Esophagus muscularis mucosa (tissue), 4 donors: ENCODE data around the gene LCP2. TPM values are rescaled to one million over a fixed set of nuclear protein-coding genes. Genes with fewer than 3 reads are reported as not detected.

ENCODE experiments used
- DNase-seq: peaks from one replicate; pipeline ENCODE4 v3.0.0-alpha.2; 2017; ENCODE audit errors: extremely low spot score
- H3K27ac ChIP-seq, 4 donors: fragments of 200-600 bp; sonication (generic); replicated peaks in 1 of 4; 1 replicate in 3 of 4; 2 replicates in 1 of 4; pipeline ENCODE4 v1.5.1; 2016 to 2019; ENCODE audit warnings: mild to moderate bottlenecking in 1 of 4
- H3K27me3 ChIP-seq, 4 donors: fragments of 200-600 bp; sonication (generic); one replicate each; pipeline versions ENCODE4 v1.5.1 to v1.6.0; 2016 to 2019
- H3K36me3 ChIP-seq, 4 donors: fragments of 200-600 bp; sonication (generic); one replicate each; pipeline ENCODE4 v1.5.1; 2016 to 2019
- H3K4me1 ChIP-seq, 4 donors: fragments of 200-600 bp; sonication (generic); one replicate each; pipeline ENCODE4 v1.5.1; 2016 to 2019
- H3K4me3 ChIP-seq, 4 donors: fragments of 200-600 bp; sonication (generic); 1 replicate in 2 of 4; 2 replicates in 2 of 4; pipeline ENCODE4 v1.5.1; 2016 to 2019; ENCODE audit warnings: mild to moderate bottlenecking in 4 of 4, moderate library complexity in 1 of 4
- H3K9me3 ChIP-seq, 4 donors: fragments of 200-600 bp; sonication (generic); 1 replicate in 3 of 4; 2 replicates in 1 of 4; pipeline ENCODE4 v1.5.1; 2016 to 2019
- CTCF ChIP-seq, 3 experiments: fragments of 200-600 bp in 2 of 3; fragments of 450-650 bp in 1 of 3; sonication (generic) in 2 of 3; IDR thresholded peaks; one replicate each; pipeline ENCODE4 v1.5.1; 2017 to 2019; ENCODE audit warnings: antibody characterized with exemption in 3 of 3, mild to moderate bottlenecking in 2 of 3, moderate library complexity in 1 of 3
- EP300 ChIP-seq: sonication (generic); formaldehyde crosslinking; IDR thresholded peaks from one replicate; pipeline ENCODE4 v1.6.1; 2017; ENCODE audit warnings: antibody characterized with exemption
- POLR2A ChIP-seq: fragments of 450-650 bp; IDR thresholded peaks from one replicate; pipeline ENCODE4 v1.6.1; 2017; ENCODE audit warnings: antibody characterized with exemption, moderate library complexity, mild to moderate bottlenecking, low read depth
- POLR2AphosphoS5 ChIP-seq, 2 donors: sonication (generic); formaldehyde crosslinking; IDR thresholded peaks; one replicate each; pipeline ENCODE4 v1.6.1; 2017; ENCODE audit warnings: antibody characterized with exemption in 2 of 2
- WGBS: methylation state at CpG from one replicate; pipeline ENCODE4 v1.1.5; 2018; 5-methylcytosine and 5-hydroxymethylcytosine counted together
- intact Hi-C: fragments of 100-400 bp; cut with DNase I; formaldehyde crosslinking; loops from one replicate; pipeline ENCODE4 v1.15.1; 2023
- total RNA-seq, 4 donors: library from RNA; depleted of rRNA; stranded (reverse); fragments of >200 nt; gene quantifications; one replicate each; pipeline versions ENCODE4 v1.1.0 to v1.2.1, GENCODE V29; 2016

LCP2 gene
- total RNA-seq, 4 donors from 2014 or later, result 6.8 to 20.4 (median 9.0) TPM

DNA sequence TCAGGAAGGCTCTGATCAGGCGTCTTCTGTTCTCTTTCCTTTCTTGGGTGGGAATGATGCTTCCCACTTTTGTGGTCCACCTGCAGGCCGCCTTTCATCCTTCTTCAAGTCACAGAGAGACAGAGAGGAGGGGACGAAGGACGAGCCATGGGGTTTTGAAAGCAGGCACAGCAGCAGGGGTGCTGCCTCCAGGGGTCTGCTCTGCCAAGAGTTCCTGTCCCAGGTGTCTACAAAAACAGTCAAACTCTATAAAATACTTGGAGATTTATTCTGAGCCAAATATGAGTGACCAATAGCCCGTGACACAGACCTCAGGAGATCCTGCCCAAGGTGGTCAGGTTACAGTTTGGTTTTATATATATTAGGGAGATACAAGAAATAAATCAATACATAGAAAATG is 34.5 kb upstream of the LCP2 start:
- Histone ChIP-seq H3K27me3 (no peaks in the 10 kb centered on the region), H3K27ac (peak overlapping the region in 3 of 4 donors; percentile 52 to 57 (median 57)), H3K36me3 (no peaks in the 10 kb centered on the region), H3K9me3 (no peaks in the 10 kb centered on the region), H3K4me3 (no peak overlapping the region), H3K4me1 (peaks cover 6 to 22% (median 17%) of the 10 kb centered on the region in 4 donors)
- intact Hi-C loops, result loop anchor here (10.0 kb wide), 1 partner anchor 237 kb away; no protein-coding TSS in a partner anchor
- no peak for DNase-seq
- TF ChIP-seq EP300 (no peak), POLR2AphosphoS5 (IDR thresholded peaks at IDR 0.05) (no peak), CTCF (IDR thresholded peaks at IDR 0.05) (no peak), POLR2A (no peak)
- WGBS, result 94% methylated on average over 5 of the region's 5 CpGs

GRCh38 chr5:170330568-170331054 is 33.0 kb upstream of the LCP2 start:
- peak overlapping the region in 3 of 4 donors; percentile 29 to 68 (median 49) for H3K27ac ChIP-seq
- H3K27me3 ChIP-seq, result no peaks in the 10 kb centered on the region
- no peak for TF ChIP-seq POLR2AphosphoS5 (IDR thresholded peaks at IDR 0.05)
- TF ChIP-seq EP300, result no peak
- no peak for TF ChIP-seq POLR2A
- TF ChIP-seq CTCF (IDR thresholded peaks at IDR 0.05), result no peak
- H3K4me3 ChIP-seq, result peak overlapping the region in 1 of 4 donors; percentile 17
- peaks cover 6 to 22% (median 17%) of the 10 kb centered on the region in 4 donors for H3K4me1 ChIP-seq
- DNase-seq, result no peak
- no peaks in the 10 kb centered on the region for H3K36me3 ChIP-seq
- intact Hi-C loops, result loop anchor here (10.0 kb wide), 1 partner anchor 236 kb away; no protein-coding TSS in a partner anchor
- no peaks in the 10 kb centered on the region for H3K9me3 ChIP-seq
- WGBS, result 85% methylated on average over 11 of the region's 11 CpGs

GRCh38 chr5:170329524-170329923 is 31.9 kb upstream of the LCP2 start:
- 57% methylated on average over 3 of the region's 3 CpGs for WGBS
- Histone ChIP-seq H3K27ac (no peak overlapping the region), H3K36me3 (no peaks in the 10 kb centered on the region), H3K27me3 (no peaks in the 10 kb centered on the region), H3K9me3 (no peaks in the 10 kb centered on the region), H3K4me3 (no peak overlapping the region), H3K4me1 (peaks cover 6 to 21% (median 16%) of the 10 kb centered on the region in 4 donors)
- TF ChIP-seq POLR2AphosphoS5 (IDR thresholded peaks at IDR 0.05) (no peak), POLR2A (no peak), EP300 (no peak), CTCF (IDR thresholded peaks at IDR 0.05) (no peak)
- no peak for DNase-seq
- intact Hi-C loops, result no loop called here

DNA sequence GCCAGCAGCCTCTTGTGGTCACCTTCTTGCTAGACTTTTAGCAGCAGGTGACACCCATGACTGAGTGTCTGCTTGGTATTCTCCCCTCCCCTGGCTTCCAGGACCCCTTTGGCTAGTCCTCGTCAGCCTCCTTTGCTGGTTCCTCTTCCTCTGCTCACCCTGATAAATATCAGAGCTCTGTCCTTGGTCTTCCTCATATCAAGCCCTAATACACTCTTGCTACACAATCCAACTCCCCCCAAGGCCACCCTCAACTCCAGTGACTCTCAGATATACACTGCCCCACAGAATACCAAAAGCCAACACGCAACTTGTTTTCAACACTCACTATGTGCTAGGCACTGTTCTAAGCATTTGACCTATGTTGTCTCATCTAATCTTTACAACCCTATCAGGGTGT is 30.3 kb upstream of the LCP2 start:
- peaks cover 6 to 21% (median 16%) of the 10 kb centered on the region in 4 donors for H3K4me1 ChIP-seq
- no peak overlapping the region for H3K4me3 ChIP-seq
- no peaks in the 10 kb centered on the region for H3K36me3 ChIP-seq
- 97% methylated on average over 2 of the region's 2 CpGs for WGBS
- TF ChIP-seq EP300 (no peak), CTCF (IDR thresholded peaks at IDR 0.05) (no peak), POLR2AphosphoS5 (IDR thresholded peaks at IDR 0.05) (no peak), POLR2A (no peak)
- no peak for DNase-seq
- H3K9me3 ChIP-seq, result no peaks in the 10 kb centered on the region
- H3K27me3 ChIP-seq, result no peaks in the 10 kb centered on the region
- intact Hi-C loops, result no loop called here
- H3K27ac ChIP-seq, result no peak overlapping the region

- H3K27ac ChIP-seq, result no peak overlapping the region
- H3K4me3 ChIP-seq, result no peak overlapping the region
- no peaks in the 10 kb centered on the region for H3K36me3 ChIP-seq
- peaks cover 6 to 16% (median 13%) of the 10 kb centered on the region in 4 donors for H3K4me1 ChIP-seq
- intact Hi-C loops, result no loop called here
- DNase-seq, result no peak
- H3K27me3 ChIP-seq, result no peaks in the 10 kb centered on the region
- H3K9me3 ChIP-seq, result no peaks in the 10 kb centered on the region
- TF ChIP-seq POLR2A (no peak), CTCF (IDR thresholded peaks at IDR 0.05) (no peak), EP300 (no peak), POLR2AphosphoS5 (IDR thresholded peaks at IDR 0.05) (no peak)
- 66% methylated on average over 4 of the region's 4 CpGs for WGBS
These were observed 29.6 kb upstream of the LCP2 start for GRCh38 chr5:170327168-170327567.
